Pulmonary artery endothelial cell (primary cell): ENCODE data around the gene KIF20A. TPM values are rescaled to one million over a fixed set of nuclear protein-coding genes. Genes with fewer than 3 reads are reported as not detected.
A peak's percentile ranks its signal among the peaks of the same experiment; 100 is the strongest.
"Not testable (repeated sequence)": the region's sequence is repeated elsewhere in the genome, so short reads cannot be mapped to it uniquely, and the experiment has no call there.

ENCODE experiments used
- DNase-seq: peaks from one replicate; pipeline ENCODE4 v3.0.0-alpha.2; 2011; ENCODE audit warnings: low read depth, low spot score
- total RNA-seq: library from RNA; depleted of rRNA; stranded (reverse); fragments of >200 nt; gene quantifications from 2 replicates; pipeline ENCODE4 v1.2.3, GENCODE V29; 2014

KIF20A gene
- total RNA-seq, 1 donor from 2014 or later: 47.2 TPM

DNA sequence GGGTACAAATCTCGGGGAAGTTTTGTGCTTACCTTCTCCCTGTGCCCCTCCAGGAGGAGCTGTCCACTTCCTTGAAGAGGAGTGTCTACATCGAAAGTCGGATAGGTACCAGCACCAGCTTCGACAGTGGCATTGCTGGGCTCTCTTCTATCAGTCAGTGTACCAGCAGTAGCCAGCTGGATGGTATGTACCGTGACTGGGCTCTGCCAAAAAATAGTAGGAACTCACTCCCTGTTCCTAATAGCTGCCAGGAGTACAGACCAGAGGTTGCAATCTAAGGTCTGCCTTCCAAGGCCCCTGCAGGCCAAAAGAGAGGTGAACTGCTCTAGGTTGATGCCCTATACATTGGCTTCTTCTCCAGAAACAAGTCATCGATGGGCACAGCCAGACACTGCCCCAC lies 3.9 kb downstream of the KIF20A start:
- no peak for DNase-seq

DNA sequence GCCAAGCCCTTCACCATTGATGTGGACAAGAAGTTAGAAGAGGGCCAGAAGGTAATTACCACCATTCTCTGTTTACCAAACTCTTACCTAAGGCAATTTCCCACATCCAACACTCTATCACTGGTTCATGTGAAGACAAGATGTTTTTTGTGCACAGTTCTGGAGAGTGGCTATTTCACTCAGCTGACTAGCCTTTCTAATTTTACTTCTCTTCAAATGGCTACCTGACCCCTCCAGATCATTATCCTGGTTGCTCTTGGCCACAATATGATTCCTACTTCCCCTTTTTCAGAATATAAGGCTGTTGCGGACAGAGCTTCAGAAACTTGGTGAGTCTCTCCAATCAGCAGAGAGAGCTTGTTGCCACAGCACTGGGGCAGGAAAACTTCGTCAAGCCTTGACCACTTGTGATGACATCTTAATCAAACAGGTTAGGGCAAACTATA lies 7.1 kb downstream of the KIF20A start:
- no peak for DNase-seq

DNA sequence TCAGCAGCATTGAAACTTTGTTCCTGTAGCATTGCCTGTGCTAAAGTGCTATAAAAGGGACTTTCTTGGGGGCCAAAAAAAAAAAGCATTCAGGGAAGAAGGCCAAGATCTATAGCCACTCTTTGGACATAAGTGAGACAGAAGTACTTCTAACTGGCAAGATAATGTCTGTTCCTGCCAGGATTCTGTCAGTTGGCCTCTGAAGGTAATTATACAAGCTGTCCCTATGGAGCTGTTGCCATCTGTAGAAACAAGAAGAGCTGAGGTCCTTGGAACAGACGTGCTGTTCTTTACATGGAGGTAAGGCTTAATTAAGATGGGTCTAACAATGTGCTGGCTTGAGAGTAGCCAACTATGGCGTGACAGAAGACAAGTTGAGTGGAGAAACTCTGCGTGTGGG lies 9.7 kb downstream of the KIF20A start:
- no peak for DNase-seq

DNA sequence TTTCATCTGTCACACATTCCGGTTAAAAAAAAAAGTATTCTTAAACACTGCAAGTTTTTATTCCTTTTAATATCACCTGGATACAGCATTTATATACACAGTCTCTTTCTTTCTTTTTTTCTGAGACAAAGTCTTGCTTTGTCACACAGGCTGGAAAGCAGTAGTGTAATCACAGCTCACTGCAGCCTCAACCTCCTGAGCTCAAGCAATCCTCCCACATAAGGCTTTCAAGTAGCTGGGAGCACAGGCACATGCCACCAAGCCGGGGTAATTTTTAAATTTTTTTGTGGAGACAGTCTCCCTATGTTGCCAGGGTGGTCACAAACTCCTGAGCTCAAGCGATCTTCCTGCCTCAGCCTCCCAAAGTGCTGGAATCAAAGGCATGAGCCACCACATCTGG lies 13.9 kb downstream of the KIF20A start:
- DNase-seq: no peak

DNA sequence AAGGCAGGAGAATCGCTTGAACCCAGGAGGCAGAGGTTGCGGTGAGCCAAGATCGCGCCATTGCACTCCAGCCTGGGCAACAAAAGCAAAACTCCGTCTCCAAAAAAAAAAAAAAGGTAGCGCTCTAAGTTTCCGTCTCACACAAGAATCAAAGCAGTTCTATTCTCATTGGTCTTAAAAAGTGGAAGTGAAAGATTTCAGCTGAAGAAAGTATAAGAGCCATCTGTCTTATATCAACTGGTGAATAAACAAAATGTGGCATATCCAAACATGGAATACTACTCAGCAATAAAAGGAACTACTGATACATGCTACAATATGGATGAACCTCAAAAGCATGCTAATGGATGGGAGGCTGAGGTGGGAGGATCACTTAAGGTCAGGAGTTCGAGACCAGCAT lies 14.9 kb downstream of the KIF20A start:
- DNase-seq: not testable (repeated sequence)

DNA sequence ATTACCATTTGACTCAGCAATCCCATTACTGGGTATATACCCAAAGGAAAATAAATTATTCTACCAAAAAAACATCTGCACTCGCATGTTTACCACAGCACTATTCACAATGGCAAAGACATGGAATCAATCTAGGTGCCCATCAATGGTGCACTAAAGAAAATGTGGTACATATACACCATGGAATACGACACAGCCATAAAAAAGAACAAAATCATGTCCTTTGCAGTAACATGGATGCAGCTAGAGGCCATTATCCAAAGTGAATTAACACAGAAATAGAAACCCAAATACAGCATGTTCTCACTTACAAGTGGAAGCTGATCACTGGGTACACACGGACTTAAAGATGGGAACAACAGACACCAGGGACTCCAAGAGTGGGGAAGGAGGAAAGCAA lies 32.1 kb downstream of the KIF20A start:
- DNase-seq: no peak

DNA sequence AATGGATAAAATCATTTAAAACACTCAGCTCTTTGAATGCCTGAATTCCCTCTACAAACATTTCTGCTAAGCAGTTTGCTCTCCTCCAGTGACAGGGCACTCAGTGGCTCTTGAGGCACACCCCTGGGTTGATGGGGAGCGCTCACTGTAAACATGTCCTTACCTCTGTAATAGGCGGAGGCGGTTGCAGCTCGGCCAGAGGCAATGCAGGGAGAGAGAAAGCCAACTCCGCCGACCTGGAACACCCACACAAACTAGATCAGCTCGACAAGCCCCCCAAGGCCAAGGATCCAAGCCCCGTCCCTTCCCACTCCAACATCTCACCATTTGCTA lies 33.9 kb downstream of the KIF20A start:
- DNase-seq: no peak

DNA sequence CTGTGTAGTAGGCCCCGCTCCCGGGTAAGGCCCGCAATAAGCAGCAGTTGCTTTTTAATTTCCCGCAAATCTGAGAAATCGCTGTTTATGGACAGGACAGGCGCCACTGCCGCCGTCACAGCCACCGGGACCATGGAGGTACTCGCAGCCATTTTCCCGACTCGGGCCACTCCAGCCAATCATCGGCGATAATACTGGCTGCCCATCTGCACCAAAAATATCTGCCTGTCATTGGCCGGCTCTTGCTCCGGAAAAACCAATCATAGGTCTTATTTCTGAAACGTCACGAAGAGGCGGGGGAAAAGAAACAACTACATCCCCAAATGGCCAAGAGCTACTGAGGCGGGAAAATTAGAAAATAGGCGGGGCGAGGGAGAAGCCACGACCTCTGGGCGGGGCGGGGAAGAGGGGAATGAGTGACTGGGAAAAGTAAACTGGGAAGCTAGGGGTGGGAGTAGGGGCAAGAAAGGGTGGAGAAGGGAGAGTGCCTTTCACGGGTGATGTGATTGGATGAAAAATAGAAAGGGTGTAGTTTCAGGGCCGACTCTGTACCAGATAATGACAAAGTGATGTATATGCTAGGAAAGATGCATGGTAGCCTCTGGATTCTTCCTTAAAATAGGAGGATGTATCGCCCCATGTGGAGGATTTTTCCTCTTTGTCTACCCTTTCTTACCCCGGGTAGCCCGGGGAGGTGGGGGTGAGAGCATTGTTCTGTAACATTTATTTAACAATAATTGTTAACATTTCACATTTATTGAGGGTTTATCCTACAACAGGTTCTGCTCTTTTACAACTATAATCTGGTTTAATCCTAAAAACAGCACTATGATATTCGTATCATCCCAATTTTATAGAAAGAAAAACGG lies 34.5 kb downstream of the KIF20A start, which contains the start of gene CDC23:
TSS of gene CDC23 (minus strand) at position 163 of the 869 bp plus-strand sequence. CDS start at position 152, 11 bp downstream.
- peak; percentile 93 for DNase-seq

DNA sequence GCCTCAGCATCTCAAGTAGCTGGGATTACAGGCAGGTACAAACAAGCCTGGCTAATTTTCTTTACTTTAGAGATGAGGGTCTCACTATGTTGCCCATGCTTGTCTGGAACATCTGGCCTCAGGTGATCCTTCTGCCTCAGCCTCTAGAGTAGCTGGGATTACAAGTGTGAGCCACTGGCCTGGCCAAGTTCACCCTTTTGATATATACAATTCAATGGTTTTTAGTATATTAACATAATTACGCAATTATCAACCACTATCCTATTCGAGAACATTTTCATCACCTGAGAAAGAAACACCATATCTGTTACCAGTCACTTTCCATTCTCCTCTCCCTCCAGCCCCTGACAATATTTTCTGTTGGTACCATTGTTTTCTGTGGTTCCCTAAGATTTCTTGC lies 37.9 kb downstream of the KIF20A start:
- no peak for DNase-seq

DNA sequence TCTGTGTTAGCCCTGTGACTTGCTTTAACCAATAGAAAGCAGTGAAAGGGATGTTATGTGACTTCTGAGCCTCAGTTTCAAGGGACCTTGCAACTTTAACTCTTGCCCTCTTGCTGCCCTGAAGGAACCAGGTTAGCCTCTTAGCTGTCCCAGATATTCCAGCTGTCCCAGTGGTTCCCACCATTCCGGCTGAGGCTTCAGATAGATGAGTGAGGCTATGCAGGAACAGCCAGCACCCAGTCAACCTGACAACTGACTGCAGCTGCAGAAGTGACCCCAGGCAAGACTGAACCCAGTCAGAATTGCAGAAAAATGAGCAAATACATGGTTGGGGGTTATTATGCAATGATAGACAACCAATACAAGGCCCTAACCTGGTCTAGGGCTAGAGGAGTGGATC lies 44.6 kb downstream of the KIF20A start:
- no peak for DNase-seq

DNA sequence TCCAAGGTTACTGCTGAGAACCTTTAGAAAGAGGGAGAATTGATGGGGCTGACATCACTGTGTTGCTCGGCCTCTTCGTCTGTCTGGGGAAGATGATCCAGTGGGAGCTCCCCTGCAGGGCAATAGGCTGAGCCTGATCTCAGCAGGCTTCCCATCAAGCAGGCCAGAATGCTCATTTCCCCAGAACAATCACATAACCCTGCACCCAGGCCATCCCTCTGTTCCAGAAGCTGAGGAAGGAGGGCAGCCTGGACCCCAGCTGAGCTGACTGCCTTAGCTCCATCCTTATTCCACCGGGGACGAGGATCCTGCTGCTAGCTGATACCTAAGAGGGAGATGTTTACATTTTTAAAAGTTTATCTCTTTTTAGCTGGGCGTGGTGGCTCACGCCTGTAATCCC lies 45.8 kb downstream of the KIF20A start:
- no peak for DNase-seq

DNA sequence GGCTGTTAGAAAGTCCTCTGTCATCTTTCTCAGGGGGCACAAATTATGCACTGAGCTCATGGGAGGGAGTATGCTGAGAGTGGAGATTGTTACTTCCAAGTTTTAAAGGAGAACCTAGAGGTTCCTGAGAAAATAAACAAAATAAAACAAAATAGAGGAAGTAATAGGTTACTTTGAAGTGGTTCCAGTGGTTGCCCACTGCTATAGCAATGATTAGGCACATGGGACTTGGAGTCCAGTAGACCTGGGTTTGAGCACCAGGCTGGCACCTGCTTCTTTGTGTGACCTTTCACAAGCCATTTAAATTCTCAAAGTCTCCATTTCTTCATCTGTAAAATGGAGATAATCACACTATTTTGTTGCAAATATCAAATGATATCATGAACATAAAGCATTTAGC lies 48.0 kb downstream of the KIF20A start:
- no peak for DNase-seq

DNA sequence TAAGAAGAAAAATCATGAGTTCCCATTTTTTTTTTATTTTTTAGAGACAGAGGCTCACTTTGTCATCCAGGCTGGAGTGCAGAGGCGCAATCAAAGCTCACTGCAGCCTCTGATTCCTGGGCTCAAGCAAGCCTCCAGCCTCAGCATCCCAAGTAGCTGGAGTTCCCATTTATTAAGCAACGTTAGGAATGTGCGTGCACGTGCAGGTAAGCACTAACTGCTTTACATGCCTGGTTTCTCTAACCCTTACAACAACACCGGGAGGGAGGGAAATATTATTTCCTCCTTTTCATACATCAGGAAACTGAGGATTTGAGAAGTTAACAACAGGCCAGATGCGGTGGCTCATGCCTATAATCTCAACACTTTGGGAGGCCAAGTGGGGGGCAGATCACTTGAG lies 50.5 kb downstream of the KIF20A start:
- DNase-seq: no peak

DNA sequence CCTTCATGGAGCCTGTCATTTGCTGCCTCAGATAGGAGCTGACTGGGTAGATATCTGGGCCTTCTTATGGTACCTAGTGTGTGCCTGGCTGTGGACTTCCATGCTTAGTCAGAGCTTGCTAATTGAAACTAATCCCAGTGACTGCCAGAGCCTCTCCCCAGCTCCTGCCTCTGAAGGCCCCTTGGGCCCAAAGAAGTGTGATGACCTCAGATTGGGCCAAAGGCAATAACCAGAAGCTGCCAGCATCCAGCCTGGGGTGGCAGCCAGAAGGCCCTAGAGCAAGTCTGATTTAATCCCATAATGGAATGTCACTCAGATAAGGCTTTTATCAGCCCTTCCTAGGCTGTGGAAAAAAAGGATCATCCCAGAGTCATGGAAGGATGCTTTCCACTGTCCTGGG lies 51.3 kb downstream of the KIF20A start:
- DNase-seq: no peak

DNA sequence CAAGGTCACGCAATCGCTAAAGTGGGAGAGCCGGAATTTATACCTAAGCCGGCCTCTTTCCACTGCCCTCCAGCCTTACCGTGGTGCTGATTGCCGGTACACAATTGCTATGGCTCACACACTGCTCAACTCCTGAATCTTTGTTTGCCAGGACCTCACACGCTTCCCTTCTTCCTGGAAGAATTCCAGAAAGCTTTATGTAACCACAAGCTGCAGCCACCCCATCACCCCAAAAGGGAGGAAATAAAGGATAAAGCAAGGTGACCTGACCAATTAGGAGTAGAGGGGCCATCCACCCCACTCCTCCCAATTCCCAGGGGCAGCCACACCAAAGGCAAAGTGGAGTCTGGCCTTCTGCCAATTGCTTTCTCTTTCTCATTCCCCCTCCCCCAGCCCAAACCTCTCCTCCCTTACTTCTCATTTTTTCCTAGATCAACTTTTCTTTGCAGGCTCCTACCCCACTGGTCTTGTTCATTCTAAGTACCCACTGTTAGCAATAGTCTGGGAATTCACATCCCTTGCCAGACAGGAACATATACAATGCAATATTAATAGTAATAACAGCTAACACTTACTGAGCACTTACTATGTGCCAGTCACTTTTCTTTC lies 52.2 kb downstream of the KIF20A start:
- no peak for DNase-seq

DNA sequence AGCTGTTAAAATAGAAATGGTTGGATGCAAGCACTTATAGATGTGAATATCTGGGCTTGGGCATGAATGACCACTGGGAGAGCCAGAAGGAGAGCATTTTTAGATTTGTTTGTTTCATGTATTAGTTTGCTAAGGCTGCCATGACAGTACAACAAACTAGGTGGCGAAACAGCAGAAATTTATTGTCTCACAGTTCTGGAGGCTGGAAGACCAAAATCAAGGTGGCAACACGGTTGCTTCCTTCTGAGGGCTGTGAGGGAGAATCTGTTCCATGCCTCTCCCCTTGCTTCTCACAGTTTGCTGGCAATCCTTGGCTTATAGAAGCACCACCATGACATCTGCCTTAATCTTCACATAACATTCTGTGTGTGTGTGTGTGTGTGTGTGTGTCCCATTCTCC lies 54.4 kb downstream of the KIF20A start:
- no peak for DNase-seq

DNA sequence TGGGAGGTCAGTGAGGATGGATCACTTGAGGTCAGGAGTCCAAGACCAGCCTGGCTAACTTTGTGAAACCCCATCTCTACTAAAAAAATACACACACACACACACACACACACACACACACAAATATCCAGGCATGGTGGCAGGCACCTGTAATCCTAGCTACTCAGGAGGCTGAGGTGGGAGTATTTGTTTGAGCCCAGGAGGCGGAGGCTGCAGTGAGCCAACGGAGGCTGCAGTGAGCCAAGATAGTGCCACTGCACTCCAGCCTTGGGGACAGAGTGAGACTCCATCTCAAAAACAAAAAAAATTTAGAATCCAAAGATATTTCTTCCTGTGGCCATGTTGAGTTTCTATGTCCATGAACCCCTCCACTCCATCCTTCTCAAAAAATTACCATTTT lies 55.7 kb downstream of the KIF20A start:
- no peak for DNase-seq

Other genes starting within 250 kb of the KIF20A start
- gene FAM13B, start 146.0 kb upstream of the KIF20A start, total RNA-seq: 10.4 and 17.0 TPM in 2 replicates
- not detected in 2 replicates for gene WNT8A, start 95.1 kb upstream of the KIF20A start, total RNA-seq
- 1.1 and 1.2 TPM in 2 replicates for gene NME5, start 39.7 kb upstream of the KIF20A start, total RNA-seq
- 25.7 and 36.0 TPM in 2 replicates for gene BRD8, start 482 bp upstream of the KIF20A start, total RNA-seq
- 32.9 and 41.1 TPM in 2 replicates for gene CDC23, start 34.2 kb downstream of the KIF20A start, total RNA-seq
- not detected in 2 replicates for gene GFRA3, start 95.5 kb downstream of the KIF20A start, total RNA-seq
- 6.0 and 15.5 TPM in 2 replicates for gene CDC25C, start 152.7 kb downstream of the KIF20A start, total RNA-seq
- 30.7 and 30.8 TPM in 2 replicates for gene FAM53C, start 159.2 kb downstream of the KIF20A start, total RNA-seq
- gene KDM3B, start 173.6 kb downstream of the KIF20A start, total RNA-seq: 47.4 and 52.0 TPM in 2 replicates